IMR-90 (cell line): ENCODE measurements around the gene PCMTD2.

Experiments used
- BHLHE40 ChIP-seq: fragments of 150-350 bp; IDR thresholded peaks from 2 replicates; pipeline ENCODE4 v1.6.1; 2016; ENCODE audit warnings: mild to moderate bottlenecking, low read depth, low read length
- CEBPB ChIP-seq: IDR thresholded peaks from 2 replicates; pipeline ENCODE4 v1.6.1; 2012; ENCODE audit warnings: low read depth, low read length, improper control_type of control experiment
- CTCF ChIP-seq: conservative IDR thresholded peaks from 2 replicates; pipeline ENCODE4 v1.5.1; 2012; ENCODE audit warnings: mild to moderate bottlenecking, low read depth, low read length, improper control_type of control experiment
- MAFK ChIP-seq: IDR thresholded peaks from 2 replicates; pipeline ENCODE4 v1.6.1; 2012; ENCODE audit warnings: low read depth, low read length, improper control_type of control experiment
- MAZ ChIP-seq: IDR thresholded peaks from 2 replicates; pipeline ENCODE4 v1.6.1; 2012; ENCODE audit warnings: low read depth, mild to moderate bottlenecking, low read length, improper control_type of control experiment, moderate library complexity, borderline replicate concordance
- MXI1 ChIP-seq: IDR thresholded peaks from 2 replicates; pipeline ENCODE4 v1.6.1; 2012; ENCODE audit warnings: low read depth, mild to moderate bottlenecking, low read length, moderate library complexity, borderline replicate concordance
- NFE2L2 ChIP-seq: fragments of 150-350 bp; IDR thresholded peaks from 2 replicates; pipeline ENCODE4 v1.6.1; 2016; ENCODE audit warnings: low read depth, mild to moderate bottlenecking, low read length
- POLR2A ChIP-seq: IDR thresholded peaks from 2 replicates; pipeline ENCODE4 v1.6.1; 2012; ENCODE audit warnings: mild to moderate bottlenecking, low read depth, low read length
- RAD21 ChIP-seq: IDR thresholded peaks from 2 replicates; pipeline ENCODE4 v1.6.1; 2012; ENCODE audit warnings: low read length, improper control_type of control experiment
- RCOR1 ChIP-seq: IDR thresholded peaks from 2 replicates; pipeline ENCODE4 v1.6.1; 2012; ENCODE audit warnings: mild to moderate bottlenecking, low read length, improper control_type of control experiment; ENCODE audit not compliant: insufficient replicate concordance
- RFX5 ChIP-seq: IDR thresholded peaks from 2 replicates; pipeline ENCODE4 v1.8.0; 2012; ENCODE audit warnings: low read depth, mild to moderate bottlenecking, low read length, moderate library complexity
- SMC3 ChIP-seq: fragments of 150-350 bp; IDR thresholded peaks from 2 replicates; pipeline ENCODE4 v1.6.1; 2016; ENCODE audit warnings: low read depth, mild to moderate bottlenecking, antibody characterized with exemption, low read length, moderate library complexity
- USF2 ChIP-seq: fragments of 150-350 bp; IDR thresholded peaks from 2 replicates; pipeline ENCODE4 v1.6.1; 2017; ENCODE audit warnings: mild to moderate bottlenecking, antibody characterized with exemption, low read length, low read depth

- TF ChIP-seq CTCF (no peak), MAZ (no peak), NFE2L2 (no peak), SMC3 (no peak), MXI1 (no peak), POLR2A (no peak), BHLHE40 (no peak), RFX5 (no peak), CEBPB (no peak), RAD21 (no peak), RCOR1 (no peak), USF2 (no peak), MAFK (no peak)
These were observed 16.1 kb downstream of the PCMTD2 start for GRCh38 chr20:64271636-64272035.
